Measurements from ENCODE around the gene DAB1. TPM values are rescaled to one million over a fixed set of nuclear protein-coding genes. Genes with fewer than 3 reads are reported as not detected.

DAB1 gene
- total RNA-seq, 6 experiments from 2014 or later, result 0.13 to 1.2 (median 0.23) TPM

GRCh38 chr1:57132993-57133622 is 290.8 kb downstream of the DAB1 start:
- Mint-ChIP-seq H3K27me3 (ENCODE audit: insufficient read depth) (no peaks in the 10 kb centered on the region), H3K9me3 (0 out of 2 replicates have a peak, but pooled peaks cover 6% of the 10 kb centered on the region), H3K36me3 (ENCODE audit: low read depth) (no peaks in the 10 kb centered on the region), H3K27ac (no peak overlapping the region), H3K4me3 (no peak overlapping the region), H3K4me1 (ENCODE audit: low read depth) (no peaks in the 10 kb centered on the region)
- no peak for TF ChIP-seq CTCF (IDR thresholded peaks at IDR 0.05)
- no peak for DNase-seq

- Mint-ChIP-seq H3K27ac (no peak overlapping the region), H3K9me3 (peaks cover 4% of the 10 kb centered on the region), H3K4me3 (no peak overlapping the region), H3K4me1 (ENCODE audit: low read depth) (no peaks in the 10 kb centered on the region), H3K36me3 (ENCODE audit: low read depth) (no peaks in the 10 kb centered on the region), H3K27me3 (ENCODE audit: insufficient read depth) (no peaks in the 10 kb centered on the region)
- no peak for DNase-seq
- no peak for TF ChIP-seq CTCF (IDR thresholded peaks at IDR 0.05)
Observed at GRCh38 chr1:57131701-57132394, 292.0 kb downstream of the DAB1 start.

- Mint-ChIP-seq H3K9me3 (peaks cover 6% of the 10 kb centered on the region), H3K27ac (no peak overlapping the region), H3K27me3 (ENCODE audit: insufficient read depth) (no peaks in the 10 kb centered on the region), H3K4me3 (no peak overlapping the region), H3K4me1 (ENCODE audit: low read depth) (no peaks in the 10 kb centered on the region), H3K36me3 (ENCODE audit: low read depth) (no peaks in the 10 kb centered on the region)
- no peak for DNase-seq
- no peak for TF ChIP-seq CTCF (IDR thresholded peaks at IDR 0.05)
Observed at GRCh38 chr1:57131257-57131656, 292.6 kb downstream of the DAB1 start.

GRCh38 chr1:57129865-57130264 is 294.0 kb downstream of the DAB1 start:
- DNase-seq, result no peak
- Mint-ChIP-seq H3K4me1 (ENCODE audit: low read depth) (no peaks in the 10 kb centered on the region), H3K36me3 (ENCODE audit: low read depth) (no peaks in the 10 kb centered on the region)

GRCh38 chr1:57127976-57128375 is 295.9 kb downstream of the DAB1 start:
- no peak for DNase-seq
- H3K4me3 Mint-ChIP-seq, result no peak overlapping the region
- TF ChIP-seq CTCF (IDR thresholded peaks at IDR 0.05), result no peak

More at GRCh38 chr1:57129865-57130264, 294.0 kb downstream of the DAB1 start:
- H3K27me3 Mint-ChIP-seq (ENCODE audit: insufficient read depth), result no peaks in the 10 kb centered on the region
- H3K27ac Mint-ChIP-seq, result no peak overlapping the region
- H3K9me3 Mint-ChIP-seq, result peaks cover 6% of the 10 kb centered on the region
- no peak for TF ChIP-seq CTCF (IDR thresholded peaks at IDR 0.05)
- no peak overlapping the region for H3K4me3 Mint-ChIP-seq

More at GRCh38 chr1:57127976-57128375, 295.9 kb downstream of the DAB1 start:
- no peaks in the 10 kb centered on the region for H3K36me3 Mint-ChIP-seq (ENCODE audit: low read depth)
- peaks cover 6% of the 10 kb centered on the region for H3K9me3 Mint-ChIP-seq
- no peak overlapping the region for H3K27ac Mint-ChIP-seq
- H3K4me1 Mint-ChIP-seq (ENCODE audit: low read depth), result no peaks in the 10 kb centered on the region
- no peaks in the 10 kb centered on the region for H3K27me3 Mint-ChIP-seq (ENCODE audit: insufficient read depth)

Measured in HFFc6 (cell line).